Endothelial cell (in vitro differentiated cells): ENCODE results near the gene KIAA0513. TPM values are rescaled to one million over a fixed set of nuclear protein-coding genes. Genes with fewer than 3 reads are reported as not detected.

Experiments
- DNase-seq: peaks from one replicate; pipeline ENCODE4 v3.0.0; 2021; ENCODE audit warnings: low spot score
- H3K27ac Mint-ChIP-seq: one replicate; pipeline ENCODE4 v1.8.0; 2021; ENCODE audit warnings: mixed read lengths, inconsistent platforms; ENCODE audit not compliant: unreplicated experiment
- H3K27me3 Mint-ChIP-seq: one replicate; pipeline ENCODE4 v1.8.0; 2021; ENCODE audit warnings: mild to moderate bottlenecking, moderate library complexity, mixed read lengths, inconsistent platforms; ENCODE audit not compliant: unreplicated experiment
- H3K36me3 Mint-ChIP-seq: one replicate; pipeline ENCODE4 v1.8.0; 2021; ENCODE audit warnings: mild to moderate bottlenecking, low read depth, mixed read lengths, inconsistent platforms; ENCODE audit not compliant: unreplicated experiment
- H3K4me1 Mint-ChIP-seq: one replicate; pipeline ENCODE4 v1.8.0; 2021; ENCODE audit warnings: mild to moderate bottlenecking, mixed read lengths, inconsistent platforms; ENCODE audit not compliant: unreplicated experiment
- H3K4me3 Mint-ChIP-seq: one replicate; pipeline ENCODE4 v1.8.0; 2021; ENCODE audit warnings: mild to moderate bottlenecking, mixed read lengths, inconsistent platforms; ENCODE audit not compliant: unreplicated experiment
- H3K9me3 Mint-ChIP-seq: one replicate; pipeline ENCODE4 v1.8.0; 2021; ENCODE audit warnings: mixed read lengths, inconsistent platforms; ENCODE audit not compliant: unreplicated experiment
- total RNA-seq: library from RNA; stranded (reverse); fragmentation: NEBNext Ultra II Directional; extraction: Animal tissue kit (Norgen Biotek cat#: 25700); gene quantifications from one replicate; pipeline ENCODE4 v1.2.1, GENCODE V29; 2021; ENCODE audit not compliant: unreplicated experiment
- TF ChIP-seq, protein P1 (sequence below): fragments of 200-600 bp; sonication (generic); IDR thresholded peaks from one replicate; pipeline ENCODE4 v1.5.0; 2021; ENCODE audit warnings: antibody characterized with exemption; ENCODE audit not compliant: unreplicated experiment

The KIAA0513 gene
- total RNA-seq, 1 donor from 2014 or later, result 5.5 TPM

DNA sequence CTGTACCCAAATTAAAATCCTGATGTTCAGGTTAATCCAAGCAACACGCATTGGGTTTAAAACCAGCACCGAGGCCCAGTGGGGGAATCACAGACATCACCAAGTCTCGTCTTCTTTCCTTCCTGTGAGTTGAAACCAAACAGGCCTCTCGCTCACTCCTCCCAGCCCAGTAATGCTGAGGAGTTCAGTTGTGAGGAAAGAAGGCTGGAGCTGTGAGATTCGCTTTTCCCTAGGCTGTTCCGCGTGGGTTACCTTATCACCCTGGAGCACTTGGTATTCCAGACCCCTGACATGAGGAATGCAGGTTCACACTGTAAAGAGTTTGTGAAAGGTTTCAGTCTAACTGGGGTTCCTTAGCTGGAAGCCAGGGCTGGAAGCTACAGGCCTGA is 63.9 kb downstream of the KIAA0513 start:
- Mint-ChIP-seq H3K27ac (no peak overlapping the region), H3K36me3 (peaks cover 3% of the 10 kb centered on the region), H3K4me3 (no peak overlapping the region), H3K27me3 (peaks cover 5% of the 10 kb centered on the region), H3K4me1 (peaks cover 13% of the 10 kb centered on the region), H3K9me3 (no peaks in the 10 kb centered on the region)
- TF ChIP-seq, protein P1, sequence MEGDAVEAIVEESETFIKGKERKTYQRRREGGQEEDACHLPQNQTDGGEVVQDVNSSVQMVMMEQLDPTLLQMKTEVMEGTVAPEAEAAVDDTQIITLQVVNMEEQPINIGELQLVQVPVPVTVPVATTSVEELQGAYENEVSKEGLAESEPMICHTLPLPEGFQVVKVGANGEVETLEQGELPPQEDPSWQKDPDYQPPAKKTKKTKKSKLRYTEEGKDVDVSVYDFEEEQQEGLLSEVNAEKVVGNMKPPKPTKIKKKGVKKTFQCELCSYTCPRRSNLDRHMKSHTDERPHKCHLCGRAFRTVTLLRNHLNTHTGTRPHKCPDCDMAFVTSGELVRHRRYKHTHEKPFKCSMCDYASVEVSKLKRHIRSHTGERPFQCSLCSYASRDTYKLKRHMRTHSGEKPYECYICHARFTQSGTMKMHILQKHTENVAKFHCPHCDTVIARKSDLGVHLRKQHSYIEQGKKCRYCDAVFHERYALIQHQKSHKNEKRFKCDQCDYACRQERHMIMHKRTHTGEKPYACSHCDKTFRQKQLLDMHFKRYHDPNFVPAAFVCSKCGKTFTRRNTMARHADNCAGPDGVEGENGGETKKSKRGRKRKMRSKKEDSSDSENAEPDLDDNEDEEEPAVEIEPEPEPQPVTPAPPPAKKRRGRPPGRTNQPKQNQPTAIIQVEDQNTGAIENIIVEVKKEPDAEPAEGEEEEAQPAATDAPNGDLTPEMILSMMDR, result no peak
- DNase-seq, result no peak

DNA sequence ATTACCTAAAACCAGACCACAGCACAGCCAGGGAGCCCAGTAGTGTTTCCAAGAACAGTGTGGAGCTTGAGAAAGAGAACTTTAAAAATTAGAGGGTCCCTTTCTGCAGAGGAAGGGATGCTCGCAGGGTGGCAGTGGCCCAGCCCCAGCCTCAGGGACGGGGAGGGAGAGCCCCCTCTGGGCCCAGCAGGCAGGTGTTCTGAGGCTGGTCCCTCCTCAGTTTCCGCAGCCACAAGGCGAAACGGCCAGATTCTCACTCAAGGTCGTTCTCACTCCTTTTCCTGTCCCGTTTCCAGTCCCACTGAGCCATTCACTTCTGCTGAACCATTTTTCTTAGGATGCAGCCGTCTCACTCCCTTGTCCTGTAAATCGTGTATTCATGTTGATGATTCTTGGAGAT is 64.7 kb downstream of the KIAA0513 start:
- TF ChIP-seq, protein P1, result no peak
- Mint-ChIP-seq H3K4me1 (peaks cover 13% of the 10 kb centered on the region), H3K36me3 (peaks cover 3% of the 10 kb centered on the region), H3K27ac (no peak overlapping the region), H3K4me3 (no peak overlapping the region), H3K27me3 (peaks cover 5% of the 10 kb centered on the region), H3K9me3 (no peaks in the 10 kb centered on the region)
- no peak for DNase-seq

DNA sequence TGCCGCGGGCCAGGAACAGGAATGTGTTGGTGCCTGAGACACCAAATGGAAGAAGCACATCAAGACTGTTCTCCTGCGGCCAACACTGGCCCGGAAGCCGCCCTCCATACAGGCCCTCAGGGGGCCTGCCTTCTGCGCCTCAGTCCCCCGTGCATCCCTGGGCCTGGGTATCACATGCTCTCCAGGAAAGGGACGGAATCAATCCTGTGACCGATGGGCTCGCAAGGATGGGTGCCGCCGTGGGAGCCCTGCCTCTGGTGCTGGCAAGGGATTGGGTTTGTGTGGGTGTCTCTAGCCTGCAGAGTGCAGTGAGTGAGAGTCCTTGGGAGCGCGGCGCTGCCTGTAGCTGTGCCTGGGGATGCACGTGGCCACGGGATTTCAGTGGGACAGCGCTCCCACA is 65.3 kb downstream of the KIAA0513 start:
- H3K36me3 Mint-ChIP-seq, result peaks cover 3% of the 10 kb centered on the region
- no peak for DNase-seq
- TF ChIP-seq, protein P1, result no peak
- peaks cover 13% of the 10 kb centered on the region for H3K4me1 Mint-ChIP-seq
- H3K4me3 Mint-ChIP-seq, result no peak overlapping the region
- no peak overlapping the region for H3K27ac Mint-ChIP-seq
- H3K9me3 Mint-ChIP-seq, result no peaks in the 10 kb centered on the region
- H3K27me3 Mint-ChIP-seq, result peaks cover 4% of the 10 kb centered on the region

DNA sequence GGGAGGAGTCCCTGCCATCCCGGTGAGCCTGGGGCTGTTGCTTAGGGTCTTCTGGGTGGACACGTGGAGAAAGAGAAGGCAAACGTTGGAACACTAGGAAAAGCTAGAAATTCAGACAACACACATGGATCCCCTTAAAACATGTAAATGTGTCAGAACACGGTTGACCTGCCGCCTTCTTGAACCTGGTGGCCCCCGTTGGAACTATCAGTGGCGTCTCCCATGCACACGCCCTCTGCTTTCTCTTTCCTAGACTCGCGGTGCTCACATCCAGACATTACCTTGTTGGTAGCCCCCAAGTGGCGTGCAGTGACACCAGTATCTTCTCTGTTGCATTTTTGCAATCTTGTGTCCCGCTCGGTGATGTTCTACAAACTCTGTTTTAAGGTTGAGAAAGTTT is 66.1 kb downstream of the KIAA0513 start:
- Mint-ChIP-seq H3K4me3 (no peak overlapping the region), H3K4me1 (peaks cover 13% of the 10 kb centered on the region), H3K9me3 (no peaks in the 10 kb centered on the region), H3K27me3 (peaks cover 4% of the 10 kb centered on the region), H3K27ac (no peak overlapping the region), H3K36me3 (peaks cover 3% of the 10 kb centered on the region)
- TF ChIP-seq, protein P1, result no peak
- DNase-seq, result no peak

DNA sequence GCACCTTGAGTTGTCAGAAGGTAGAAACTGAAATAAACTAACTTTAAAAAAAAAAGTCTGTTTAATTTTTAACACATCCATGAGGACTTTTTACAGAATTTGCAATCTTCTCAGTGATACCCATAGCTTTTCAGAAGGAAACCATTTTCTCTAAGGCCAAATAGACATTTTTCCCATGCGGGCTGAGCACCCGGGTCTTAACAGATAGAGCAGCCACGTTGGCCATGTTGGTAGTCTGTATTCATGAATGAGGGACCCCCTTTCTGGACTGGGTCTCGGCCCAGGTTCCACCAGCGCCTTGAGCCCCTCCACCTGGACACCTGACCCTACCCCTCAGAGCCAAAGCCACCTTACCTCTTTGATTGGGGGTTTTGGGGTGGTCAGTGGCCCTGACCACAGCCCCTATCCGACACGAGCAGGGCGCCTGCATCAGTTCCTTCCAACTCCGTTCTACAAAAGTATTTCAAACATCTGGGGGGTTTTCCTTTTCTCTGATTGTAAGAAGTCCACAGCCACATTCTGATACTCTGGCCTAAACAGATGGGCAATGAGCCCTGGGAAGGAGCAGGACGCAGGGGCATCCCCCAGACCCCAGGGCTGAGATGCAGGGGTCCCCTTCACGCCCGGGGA is 66.7 kb downstream of the KIAA0513 start:
- H3K4me3 Mint-ChIP-seq, result no peak overlapping the region
- H3K27ac Mint-ChIP-seq, result no peak overlapping the region
- H3K36me3 Mint-ChIP-seq, result peaks cover 3% of the 10 kb centered on the region
- DNase-seq, result no peak
- peaks cover 4% of the 10 kb centered on the region for H3K27me3 Mint-ChIP-seq
- peaks cover 10% of the 10 kb centered on the region for H3K4me1 Mint-ChIP-seq
- TF ChIP-seq, protein P1, result no peak
- H3K9me3 Mint-ChIP-seq, result no peaks in the 10 kb centered on the region
